B cell (primary cell): ENCODE measurements around the gene RIIAD1. TPM values are rescaled to one million over a fixed set of nuclear protein-coding genes. Genes with fewer than 3 reads are reported as not detected.

ENCODE experiments used
- ATAC-seq: fragments of 200-7000 bp; cut with Tn5 transposase; one replicate; pipeline ENCODE4 v1.10.0; 2021; ENCODE audit warnings: low read depth, mild to moderate bottlenecking, moderate number of reproducible peaks, moderate library complexity
- CTCF ChIA-PET: fragments of 350-600 bp; sonication (Branson Sonifier 250); formaldehyde crosslinking; loops from one replicate; lab custom pipeline; 2021; ENCODE audit warnings: antibody characterized with exemption, inconsistent platforms; lab: Charles Lee
- POLR2A ChIA-PET: fragments of 350-600 bp; sonication (Branson Sonifier 250); formaldehyde crosslinking; loops from one replicate; lab custom pipeline; 2021; ENCODE audit warnings: antibody characterized with exemption; lab: Charles Lee
- DNase-seq: peaks from one replicate; pipeline ENCODE4 v3.0.0; 2013
- H2AFZ ChIP-seq: 2 replicates; pipeline ENCODE4 v1.6.1; 2012; ENCODE audit warnings: mild to moderate bottlenecking, low read depth, low read length; ENCODE audit not compliant: insufficient read depth, poor library complexity, severe bottlenecking
- H3K27ac ChIP-seq, 2 donors: 1 replicate in 1 of 2; 2 replicates in 1 of 2; pipeline ENCODE4 v1.5.1; 2012 to 2013; ENCODE audit warnings: low read length in 2 of 2, mild to moderate bottlenecking in 2 of 2, moderate library complexity in 1 of 2
- H3K27me3 ChIP-seq, 4 experiments: fragments of 200-600 bp in 1 of 4; sonication (generic) in 1 of 4; replicated peaks in 1 of 4; 1 replicate in 2 of 4; 2 replicates in 2 of 4; pipeline versions ENCODE4 v1.6.1 to v1.7.0; 2013 to 2016; ENCODE audit warnings: low read length in 3 of 4, mild to moderate bottlenecking in 2 of 4, mixed read lengths in 1 of 4, moderate library complexity in 1 of 4; ENCODE audit not compliant: insufficient read depth in 4 of 4, control insufficient read depth in 3 of 4; ENCODE audit errors: control extremely low read depth in 1 of 4
- H3K36me3 ChIP-seq, 2 experiments: replicated peaks in 1 of 2; 1 replicate in 1 of 2; 2 replicates in 1 of 2; pipeline versions ENCODE4 v1.6.1 to v1.7.1; 2013; ENCODE audit warnings: low read length in 1 of 2; ENCODE audit not compliant: insufficient read depth in 2 of 2, control insufficient read depth in 1 of 2; ENCODE audit errors: control extremely low read depth in 1 of 2, extremely low read depth in 1 of 2
- H3K4me1 ChIP-seq, 2 donors: fragments of 200-600 bp in 1 of 2; sonication (generic) in 1 of 2; 1 replicate in 1 of 2; 2 replicates in 1 of 2; pipeline versions ENCODE4 v1.5.1 to v1.6.1; 2013 to 2017; ENCODE audit warnings: low read length in 2 of 2; ENCODE audit not compliant: control insufficient read depth in 2 of 2, insufficient read depth in 2 of 2
- H3K4me2 ChIP-seq: replicated peaks from 2 replicates; pipeline ENCODE3; 2012; ENCODE audit warnings: mild to moderate bottlenecking, low read depth, low read length; ENCODE audit not compliant: poor library complexity, severe bottlenecking
- H3K4me3 ChIP-seq, 5 experiments: fragments of 200-600 bp in 1 of 5; sonication (generic) in 1 of 5; 1 replicate in 3 of 5; 2 replicates in 2 of 5; pipeline versions ENCODE4 v1.5.1 to v1.7.0; 2011 to 2016; ENCODE audit warnings: low read length in 4 of 5, mild to moderate bottlenecking in 4 of 5, low read depth in 2 of 5, control low read depth in 1 of 5, moderate library complexity in 1 of 5; ENCODE audit not compliant: insufficient read depth in 1 of 5; ENCODE audit errors: control extremely low read depth in 1 of 5, extremely low read depth in 1 of 5
- H3K79me2 ChIP-seq: fragments of 200-600 bp; sonication (generic); one replicate; pipeline ENCODE4 v1.6.0; 2016; ENCODE audit warnings: low read length; ENCODE audit not compliant: control insufficient read depth, insufficient read depth
- H3K9ac ChIP-seq: fragments of 200-600 bp; sonication (generic); 2 replicates; pipeline ENCODE4 v1.6.1; 2017; ENCODE audit warnings: mild to moderate bottlenecking, low read length, moderate library complexity
- H3K9me3 ChIP-seq, 3 donors: one replicate each; pipeline versions ENCODE4 v1.6.1 to v1.7.1; 2013; ENCODE audit warnings: low read length in 2 of 3; ENCODE audit not compliant: control insufficient read depth in 2 of 3, insufficient read depth in 1 of 3; ENCODE audit errors: control extremely low read depth in 1 of 3
- H4K20me1 ChIP-seq: 2 replicates; pipeline ENCODE4 v1.6.0; 2012; ENCODE audit warnings: mild to moderate bottlenecking, low read length; ENCODE audit not compliant: insufficient read depth, control insufficient read depth, poor library complexity, severe bottlenecking
- H3K27ac Mint-ChIP-seq: one replicate; pipeline ENCODE4 v1.8.0; 2021; ENCODE audit warnings: mixed read lengths
- H3K27me3 Mint-ChIP-seq: one replicate; pipeline ENCODE4 v1.8.0; 2021; ENCODE audit warnings: mixed read lengths
- H3K4me1 Mint-ChIP-seq: one replicate; pipeline ENCODE4 v1.8.0; 2021; ENCODE audit warnings: mixed read lengths
- H3K4me3 Mint-ChIP-seq: one replicate; pipeline ENCODE4 v1.8.0; 2021; ENCODE audit warnings: mixed read lengths
- H3K9me3 Mint-ChIP-seq: one replicate; pipeline ENCODE4 v1.8.0; 2022; ENCODE audit warnings: mixed read lengths; ENCODE audit not compliant: insufficient read depth
- EZH2 ChIP-seq: IDR thresholded peaks from 2 replicates; pipeline ENCODE4 v1.6.1; 2012; ENCODE audit warnings: borderline replicate concordance, low read depth, mild to moderate bottlenecking, moderate library complexity, low read length; ENCODE audit not compliant: insufficient read depth, poor library complexity, severe bottlenecking
- WGBS: methylation state at CpG from one replicate; pipeline ENCODE4 v1.1.5; 2013; ENCODE audit warnings: missing lambda C conversion rate; ENCODE audit not compliant: insufficient coverage; 5-methylcytosine and 5-hydroxymethylcytosine counted together
- intact Hi-C: fragments of 100-400 bp; cut with micrococcal nuclease; formaldehyde crosslinking; loops from one replicate; pipeline ENCODE4 v1.10.0; 2022
- polyA plus RNA-seq: library from polyadenylated mRNA; depleted of rRNA; stranded (reverse); fragments of >200 nt; gene quantifications from 2 replicates; pipeline ENCODE4 v1.2.3, GENCODE V29; 2012
- total RNA-seq, 2 donors: library from RNA; stranded (reverse); fragments of 120-200 nt in 1 of 2; gene quantifications; 1 replicate in 1 of 2; 2 replicates in 1 of 2; pipeline versions ENCODE4 v1.2.3 to v1.2.4, GENCODE V29; 2013 to 2022
- TF ChIP-seq, protein P1 (sequence below): fragments of 200-600 bp; IDR thresholded peaks from one replicate; pipeline ENCODE4 v1.8.0; 2022; ENCODE audit warnings: antibody characterized with exemption, mild to moderate bottlenecking

RIIAD1 gene
- total and polyA plus RNA-seq, 2 donors (not counting 1 experiment from before 2014, with no cell fraction given): not detected

DNA sequence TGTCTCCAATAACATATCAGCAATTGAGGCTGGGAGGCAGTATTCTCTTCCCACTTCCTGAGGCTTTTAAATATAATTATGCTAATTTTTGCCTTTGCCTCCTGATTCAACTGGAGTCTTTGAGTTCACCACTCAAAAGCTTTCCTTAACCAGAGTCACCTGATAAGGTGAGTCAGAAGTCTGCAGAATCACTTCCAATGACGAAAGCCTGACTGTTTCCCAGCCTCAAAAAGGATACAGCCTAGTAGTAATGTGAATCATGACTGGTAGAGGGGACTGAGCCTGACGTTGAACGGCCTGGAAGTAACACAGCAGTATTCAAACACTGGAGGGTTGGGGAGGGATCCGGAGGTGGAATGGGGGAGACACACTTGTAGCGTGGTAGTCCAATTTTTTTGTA, 52.4 kb downstream of the RIIAD1 start:
- intact Hi-C loops: no loop called here
- DNase-seq (no peak), ATAC-seq (no peak)
- Histone ChIP-seq H3K4me2 (no peak overlapping the region), H3K4me3 (no peak overlapping the region), H3K27ac (no peak overlapping the region), H3K9ac (no peak overlapping the region), H3K9me3 (no peaks in the 10 kb centered on the region), H2AFZ (no peak overlapping the region), H4K20me1 (no peaks in the 10 kb centered on the region), H3K27me3 (no peaks in the 10 kb centered on the region), H3K4me1 (no peaks in the 10 kb centered on the region), H3K36me3 (peaks cover 0 to 38% of the 10 kb centered on the region in 2 experiments), H3K79me2 (no peaks in the 10 kb centered on the region)
- no peaks in the 10 kb centered on the region for H3K4me1 Mint-ChIP-seq
- no peaks in the 10 kb centered on the region for H3K27me3 Mint-ChIP-seq
- no peak for TF ChIP-seq EZH2
- TF ChIP-seq, protein P1, sequence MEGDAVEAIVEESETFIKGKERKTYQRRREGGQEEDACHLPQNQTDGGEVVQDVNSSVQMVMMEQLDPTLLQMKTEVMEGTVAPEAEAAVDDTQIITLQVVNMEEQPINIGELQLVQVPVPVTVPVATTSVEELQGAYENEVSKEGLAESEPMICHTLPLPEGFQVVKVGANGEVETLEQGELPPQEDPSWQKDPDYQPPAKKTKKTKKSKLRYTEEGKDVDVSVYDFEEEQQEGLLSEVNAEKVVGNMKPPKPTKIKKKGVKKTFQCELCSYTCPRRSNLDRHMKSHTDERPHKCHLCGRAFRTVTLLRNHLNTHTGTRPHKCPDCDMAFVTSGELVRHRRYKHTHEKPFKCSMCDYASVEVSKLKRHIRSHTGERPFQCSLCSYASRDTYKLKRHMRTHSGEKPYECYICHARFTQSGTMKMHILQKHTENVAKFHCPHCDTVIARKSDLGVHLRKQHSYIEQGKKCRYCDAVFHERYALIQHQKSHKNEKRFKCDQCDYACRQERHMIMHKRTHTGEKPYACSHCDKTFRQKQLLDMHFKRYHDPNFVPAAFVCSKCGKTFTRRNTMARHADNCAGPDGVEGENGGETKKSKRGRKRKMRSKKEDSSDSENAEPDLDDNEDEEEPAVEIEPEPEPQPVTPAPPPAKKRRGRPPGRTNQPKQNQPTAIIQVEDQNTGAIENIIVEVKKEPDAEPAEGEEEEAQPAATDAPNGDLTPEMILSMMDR: no peak
- ChIA-PET POLR2A (no interaction called here), CTCF (no interaction called here)
- no peak overlapping the region for H3K4me3 Mint-ChIP-seq
- H3K27ac Mint-ChIP-seq: no peak overlapping the region
- no peaks in the 10 kb centered on the region for H3K9me3 Mint-ChIP-seq
- 98% methylated on average over 5 of the region's 5 CpGs for WGBS

DNA sequence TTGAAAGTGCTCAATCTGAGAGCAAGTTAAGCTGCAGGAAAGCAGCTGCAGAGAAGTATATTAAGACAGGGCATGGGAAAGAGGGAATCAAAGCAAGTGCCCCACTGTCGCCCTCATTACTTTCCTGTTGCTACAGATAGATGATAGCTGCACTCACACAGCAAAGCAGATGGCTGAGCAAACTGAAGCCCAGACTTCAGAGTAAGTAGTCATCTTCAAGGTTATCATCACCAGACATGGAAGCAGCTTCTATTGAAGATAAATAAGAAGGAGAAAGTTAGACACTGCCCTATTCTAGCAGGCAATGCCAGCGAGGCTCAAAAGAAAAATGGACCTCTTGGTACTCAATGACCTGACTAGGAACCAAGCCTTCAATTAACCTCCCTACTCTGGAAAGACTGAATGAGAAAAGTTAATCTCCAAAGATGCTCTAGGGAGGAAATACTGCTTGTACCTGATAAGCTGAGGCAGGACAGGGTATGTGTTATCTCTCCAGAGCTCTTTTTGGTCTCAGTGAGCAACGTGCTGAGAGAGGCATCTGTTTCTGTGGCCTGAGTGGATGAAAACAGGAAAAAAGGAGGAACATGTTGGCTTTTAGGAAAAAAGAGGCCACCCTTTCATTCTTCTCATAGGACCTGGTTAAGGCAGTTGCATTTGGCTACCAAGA, 53.1 kb downstream of the RIIAD1 start:
- no peak for TF ChIP-seq EZH2
- TF ChIP-seq, protein P1: no peak
- ChIA-PET CTCF (no interaction called here), POLR2A (no interaction called here)
- no peaks in the 10 kb centered on the region for H3K4me1 ChIP-seq
- no peaks in the 10 kb centered on the region for H3K79me2 ChIP-seq
- no peak overlapping the region for H3K27ac ChIP-seq
- H3K27me3 ChIP-seq: no peaks in the 10 kb centered on the region
- H3K4me3 ChIP-seq: no peak overlapping the region
- H3K27me3 Mint-ChIP-seq: no peaks in the 10 kb centered on the region
- ATAC-seq (no peak), DNase-seq (no peak)
- no peak overlapping the region for H2AFZ ChIP-seq
- H3K4me2 ChIP-seq: no peak overlapping the region
- H3K4me1 Mint-ChIP-seq: no peaks in the 10 kb centered on the region
- no peaks in the 10 kb centered on the region for H4K20me1 ChIP-seq
- H3K9me3 Mint-ChIP-seq: no peaks in the 10 kb centered on the region
- H3K9ac ChIP-seq: no peak overlapping the region
- H3K9me3 ChIP-seq: no peaks in the 10 kb centered on the region
- H3K27ac Mint-ChIP-seq: no peak overlapping the region
- no peak overlapping the region for H3K4me3 Mint-ChIP-seq
- 70% methylated on average over 2 of the region's 3 CpGs for WGBS
- peaks cover 0 to 42% of the 10 kb centered on the region in 2 experiments for H3K36me3 ChIP-seq
- intact Hi-C loops: no loop called here
